Smooth muscle cell (in vitro differentiated cells): ENCODE data around the gene PDCD7. TPM values are rescaled to one million over a fixed set of nuclear protein-coding genes. Genes with fewer than 3 reads are reported as not detected.

Experiments
- DNase-seq: peaks from one replicate; lab custom pipeline; 2025; ENCODE audit not compliant: unreplicated experiment; lab: John Stamatoyannopoulos, UW
- H2AFZ ChIP-seq: fragments of 200-600 bp; sonication (generic); 2 replicates; pipeline ENCODE4 v1.6.0; 2016; ENCODE audit warnings: antibody characterized with exemption, low read depth, mild to moderate bottlenecking
- H3F3A ChIP-seq: fragments of 200-600 bp; sonication (generic); 2 replicates; pipeline ENCODE4 v1.6.0; 2017; ENCODE audit warnings: antibody characterized with exemption, low read depth
- H3K27ac ChIP-seq: fragments of 200-600 bp; sonication (generic); 2 replicates; pipeline ENCODE4 v1.5.1; 2016; ENCODE audit warnings: low read depth, mild to moderate bottlenecking
- H3K27me3 ChIP-seq: fragments of 200-600 bp; sonication (generic); 2 replicates; pipeline ENCODE4 v1.6.1; 2016; ENCODE audit warnings: low read depth, mild to moderate bottlenecking
- H3K36me3 ChIP-seq: fragments of 200-600 bp; sonication (generic); 2 replicates; pipeline ENCODE4 v1.5.1; 2016; ENCODE audit warnings: low read depth
- H3K4me1 ChIP-seq: fragments of 200-600 bp; sonication (generic); 2 replicates; pipeline ENCODE4 v1.5.1; 2016; ENCODE audit warnings: low read depth
- H3K4me2 ChIP-seq: fragments of 200-600 bp; sonication (generic); 2 replicates; pipeline ENCODE4 v1.6.0; 2016; ENCODE audit warnings: mild to moderate bottlenecking
- H3K4me3 ChIP-seq: fragments of 200-600 bp; sonication (generic); 2 replicates; pipeline ENCODE4 v1.5.1; 2016; ENCODE audit warnings: mild to moderate bottlenecking
- H3K79me2 ChIP-seq: fragments of 200-600 bp; sonication (generic); 2 replicates; pipeline ENCODE4 v1.6.0; 2016; ENCODE audit warnings: low read depth, mild to moderate bottlenecking
- H3K9ac ChIP-seq: fragments of 200-600 bp; sonication (generic); 2 replicates; pipeline ENCODE4 v1.6.0; 2016; ENCODE audit warnings: low read depth
- H3K9me3 ChIP-seq: fragments of 200-600 bp; sonication (generic); replicated peaks from 2 replicates; pipeline ENCODE4 v1.5.1; 2016; ENCODE audit warnings: low read depth
- H4K20me1 ChIP-seq: fragments of 200-600 bp; sonication (generic); 2 replicates; pipeline ENCODE4 v1.6.0; 2016; ENCODE audit warnings: low read depth
- WGBS: methylation state at CpG from one replicate; pipeline ENCODE4 v1.1.7; 2016; ENCODE audit warnings: low lambda C conversion rate; 5-methylcytosine and 5-hydroxymethylcytosine counted together
- polyA plus RNA-seq: library from polyadenylated mRNA; unstranded; fragments of >200 nt; fragmentation: Nextera tagmentation; extraction: Ambion mirVana; gene quantifications from 2 replicates; pipeline ENCODE4 v1.2.1, GENCODE V29; 2016
- total RNA-seq: library from RNA; depleted of rRNA; stranded (reverse); fragments of >200 nt; gene quantifications from 2 replicates; pipeline ENCODE4 v1.2.3, GENCODE V29; 2014
- TF ChIP-seq, protein P1 (sequence below): fragments of 200-600 bp; sonication (generic); IDR thresholded peaks from 2 replicates; pipeline ENCODE4 v1.5.1; 2017; ENCODE audit warnings: borderline replicate concordance, mild to moderate bottlenecking, antibody characterized with exemption; ENCODE audit not compliant: insufficient read depth, poor library complexity, severe bottlenecking

Gene PDCD7
- total and polyA plus RNA-seq, 2 experiments from 2014 or later: 11.6 to 14.3 TPM

DNA sequence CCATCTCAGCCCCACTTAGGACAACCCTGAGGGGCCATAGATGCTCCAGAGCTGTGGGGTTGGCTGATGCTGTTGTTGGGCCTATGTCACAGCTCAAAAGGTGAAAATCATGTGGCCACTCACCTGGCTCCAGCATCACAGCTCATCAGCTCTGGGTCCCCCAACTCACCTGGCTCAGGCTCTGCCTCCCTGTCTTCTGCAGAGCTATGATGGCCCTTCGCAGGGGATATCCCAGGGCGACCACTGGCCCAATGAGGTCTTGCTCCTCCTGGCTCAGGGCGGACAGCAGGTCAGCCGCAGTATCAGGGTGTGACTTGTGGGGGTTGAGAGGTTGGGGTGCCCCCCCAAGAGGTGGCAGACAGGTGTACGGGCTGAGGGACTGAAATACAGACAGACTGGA, 34.3 kb downstream of the PDCD7 start:
- no peaks in the 10 kb centered on the region for H3K27me3 ChIP-seq
- no peaks in the 10 kb centered on the region for H4K20me1 ChIP-seq
- DNase-seq: no peak

DNA sequence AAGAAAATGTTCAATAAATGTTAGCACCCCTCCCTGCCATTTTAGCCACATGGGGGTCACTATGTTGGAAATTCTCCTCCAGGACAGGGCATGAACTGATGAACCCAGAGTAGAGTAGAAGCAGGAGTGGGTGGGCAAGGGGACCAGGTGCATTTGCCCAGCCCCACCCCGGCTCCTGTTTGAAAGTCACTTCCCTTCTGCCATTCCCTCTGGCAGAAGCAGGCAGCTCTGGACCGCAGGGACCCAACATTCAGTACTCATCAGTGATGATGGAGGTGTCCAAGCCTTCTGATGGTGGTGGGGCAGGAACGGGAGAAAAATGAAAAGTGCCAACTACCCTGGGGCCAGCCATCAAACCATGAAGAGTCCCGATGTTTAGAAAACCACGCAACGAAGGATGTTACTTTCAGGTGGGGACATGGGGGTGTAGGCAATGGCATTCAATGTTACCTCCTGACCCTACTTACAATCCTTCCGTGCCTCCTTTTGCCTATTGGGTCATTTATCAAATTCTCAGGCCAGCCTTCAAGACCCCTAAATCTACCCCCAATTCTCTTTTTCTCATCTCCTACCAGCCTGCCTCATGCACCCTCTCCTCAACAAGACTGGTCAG, 35.9 kb downstream of the PDCD7 start:
- 97% methylated on average over 7 of the region's 7 CpGs for WGBS
- no peaks in the 10 kb centered on the region for H3K79me2 ChIP-seq
- H3K9me3 ChIP-seq: no peaks in the 10 kb centered on the region
- no peaks in the 10 kb centered on the region for H3F3A ChIP-seq
- H3K27me3 ChIP-seq: no peaks in the 10 kb centered on the region
- H4K20me1 ChIP-seq: no peaks in the 10 kb centered on the region
- DNase-seq: no peak
- peaks cover 4% of the 10 kb centered on the region for H3K36me3 ChIP-seq
- no peak overlapping the region for H3K4me2 ChIP-seq
- H3K4me1 ChIP-seq: no peaks in the 10 kb centered on the region
- no peak overlapping the region for H2AFZ ChIP-seq
- TF ChIP-seq, protein P1, sequence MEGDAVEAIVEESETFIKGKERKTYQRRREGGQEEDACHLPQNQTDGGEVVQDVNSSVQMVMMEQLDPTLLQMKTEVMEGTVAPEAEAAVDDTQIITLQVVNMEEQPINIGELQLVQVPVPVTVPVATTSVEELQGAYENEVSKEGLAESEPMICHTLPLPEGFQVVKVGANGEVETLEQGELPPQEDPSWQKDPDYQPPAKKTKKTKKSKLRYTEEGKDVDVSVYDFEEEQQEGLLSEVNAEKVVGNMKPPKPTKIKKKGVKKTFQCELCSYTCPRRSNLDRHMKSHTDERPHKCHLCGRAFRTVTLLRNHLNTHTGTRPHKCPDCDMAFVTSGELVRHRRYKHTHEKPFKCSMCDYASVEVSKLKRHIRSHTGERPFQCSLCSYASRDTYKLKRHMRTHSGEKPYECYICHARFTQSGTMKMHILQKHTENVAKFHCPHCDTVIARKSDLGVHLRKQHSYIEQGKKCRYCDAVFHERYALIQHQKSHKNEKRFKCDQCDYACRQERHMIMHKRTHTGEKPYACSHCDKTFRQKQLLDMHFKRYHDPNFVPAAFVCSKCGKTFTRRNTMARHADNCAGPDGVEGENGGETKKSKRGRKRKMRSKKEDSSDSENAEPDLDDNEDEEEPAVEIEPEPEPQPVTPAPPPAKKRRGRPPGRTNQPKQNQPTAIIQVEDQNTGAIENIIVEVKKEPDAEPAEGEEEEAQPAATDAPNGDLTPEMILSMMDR: no peak
- H3K9ac ChIP-seq: no peak overlapping the region
- no peak overlapping the region for H3K4me3 ChIP-seq
- H3K27ac ChIP-seq: no peak overlapping the region

More for the DNA sequence above, 34.3 kb downstream of the PDCD7 start:
- Histone ChIP-seq H3K4me2 (no peak overlapping the region), H3K79me2 (no peaks in the 10 kb centered on the region), H3K27ac (no peak overlapping the region), H3K36me3 (peaks cover 4% of the 10 kb centered on the region), H3K9ac (no peak overlapping the region), H2AFZ (no peak overlapping the region), H3F3A (no peaks in the 10 kb centered on the region), H3K9me3 (no peaks in the 10 kb centered on the region), H3K4me3 (no peak overlapping the region), H3K4me1 (no peaks in the 10 kb centered on the region)
- 95% methylated on average over 5 of the region's 5 CpGs for WGBS
- TF ChIP-seq, protein P1: no peak

DNA sequence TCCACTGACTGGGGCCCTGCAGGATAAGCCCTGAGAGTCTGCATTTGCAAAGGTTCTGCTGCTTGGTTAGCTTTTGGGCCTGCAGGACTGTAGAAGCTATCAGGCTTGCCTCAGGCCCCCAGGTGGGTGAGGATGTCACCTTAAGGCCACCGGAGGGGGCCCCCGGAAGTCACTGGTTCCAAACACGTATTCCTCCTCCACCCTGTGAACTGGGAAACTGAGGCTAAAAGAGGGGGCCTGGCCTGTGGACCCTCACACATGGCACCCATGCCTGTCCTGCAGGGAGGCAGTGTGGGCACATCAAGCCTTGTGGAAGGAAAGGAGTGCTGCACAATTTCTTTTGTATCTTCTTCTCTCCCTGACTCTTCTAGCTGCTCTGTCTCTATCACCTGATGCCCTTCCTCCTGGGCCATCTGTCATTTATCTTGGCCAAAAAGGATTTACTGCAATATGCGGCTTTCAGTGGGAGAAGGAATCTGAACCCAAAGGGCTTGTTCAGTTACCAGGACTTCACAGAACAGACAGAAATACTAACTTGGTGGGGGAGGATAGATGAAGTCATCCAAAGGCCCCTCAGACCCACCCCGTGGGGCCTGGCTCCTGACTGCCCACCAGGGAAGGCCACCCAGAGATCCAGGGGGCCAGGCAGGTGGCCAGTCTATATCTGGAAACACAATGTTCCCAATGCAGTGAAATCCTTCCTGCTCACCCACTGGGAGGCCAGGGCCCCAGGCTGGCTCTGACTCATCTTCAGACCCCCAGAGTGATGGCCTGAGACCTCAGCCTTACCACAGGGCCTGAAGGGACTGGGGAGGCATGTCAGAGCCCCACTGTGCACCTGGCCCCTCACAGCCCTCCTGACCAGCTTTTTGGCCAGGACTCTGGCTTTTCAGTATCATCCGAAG, 36.9 kb downstream of the PDCD7 start:
- Histone ChIP-seq H3F3A (no peaks in the 10 kb centered on the region), H3K27ac (no peak overlapping the region), H2AFZ (no peak overlapping the region), H3K36me3 (peaks cover 4% of the 10 kb centered on the region), H3K4me3 (no peak overlapping the region), H3K9ac (no peak overlapping the region), H3K27me3 (no peaks in the 10 kb centered on the region), H3K9me3 (no peaks in the 10 kb centered on the region), H3K4me2 (no peak overlapping the region), H3K4me1 (no peaks in the 10 kb centered on the region), H4K20me1 (no peaks in the 10 kb centered on the region), H3K79me2 (no peaks in the 10 kb centered on the region)
- DNase-seq: no peak
- TF ChIP-seq, protein P1: no peak
- 95% methylated on average over 6 of the region's 6 CpGs for WGBS
